DOHH2 (cell line): ENCODE measurements around the gene TP53BP2.
"Not testable (repeated sequence)": the region's sequence is repeated elsewhere in the genome, so short reads cannot be mapped to it uniquely, and the experiment has no call there.

Source experiments
- CTCF ChIP-seq: fragments of 200-600 bp; sonication (generic); IDR thresholded peaks from one replicate; pipeline ENCODE4 v1.5.1; 2014; ENCODE audit warnings: antibody characterized with exemption, mild to moderate bottlenecking, low read depth, low read length; ENCODE audit not compliant: poor library complexity, severe bottlenecking
- EZH2phosphoT487 ChIP-seq: fragments of 200-600 bp; sonication (generic); IDR thresholded peaks from 2 replicates; pipeline ENCODE4 v1.6.1; 2017; ENCODE audit warnings: borderline replicate concordance, mild to moderate bottlenecking, antibody characterized with exemption, low read length, moderate library complexity, mixed read lengths

- not testable (repeated sequence) for TF ChIP-seq CTCF, EZH2phosphoT487
Observed at GRCh38 chr1:223890494-223890893, 44.7 kb upstream of the TP53BP2 start.
